Heart right ventricle (tissue), 16 donors: ENCODE results near the gene EGLN3. TPM values are rescaled to one million over a fixed set of nuclear protein-coding genes. Genes with fewer than 3 reads are reported as not detected.

Experiments used
- ATAC-seq, 8 donors: fragments of 200-7000 bp; cut with Tn5 transposase; one replicate each; pipeline ENCODE4 v1.9.1; 2020; ENCODE audit warnings: mild to moderate bottlenecking in 8 of 8, moderate library complexity in 8 of 8, moderate number of reproducible peaks in 1 of 8
- DNase-seq, 2 donors: peaks; one replicate each; pipeline ENCODE4 v3.0.0-alpha.2; 2020
- H3K27ac ChIP-seq, 10 donors: fragments of 200-600 bp; sonication (generic) in 2 of 10; one replicate each; pipeline versions ENCODE4 v1.5.0 to v1.8.0; 2020 to 2022; ENCODE audit warnings: mild to moderate bottlenecking in 3 of 10
- H3K27me3 ChIP-seq, 7 donors: fragments of 200-600 bp; one replicate each; pipeline ENCODE4 v1.8.0; 2021 to 2022; ENCODE audit warnings: mild to moderate bottlenecking in 2 of 7
- H3K36me3 ChIP-seq, 9 donors: fragments of 200-600 bp; sonication (generic) in 1 of 9; one replicate each; pipeline versions ENCODE4 v1.5.0 to v1.8.0; 2020 to 2022; ENCODE audit warnings: mild to moderate bottlenecking in 2 of 9
- H3K4me1 ChIP-seq, 9 donors: fragments of 200-600 bp; sonication (generic) in 1 of 9; one replicate each; pipeline versions ENCODE4 v1.5.0 to v1.8.0; 2020 to 2022; ENCODE audit warnings: mild to moderate bottlenecking in 4 of 9
- H3K4me3 ChIP-seq, 10 donors: fragments of 200-600 bp; sonication (generic) in 2 of 10; one replicate each; pipeline versions ENCODE4 v1.5.0 to v1.8.0; 2020 to 2022; ENCODE audit warnings: mild to moderate bottlenecking in 7 of 10, moderate library complexity in 2 of 10
- H3K9me3 ChIP-seq, 11 donors: fragments of 200-600 bp in 10 of 11; sonication (generic) in 2 of 11; one replicate each; pipeline versions ENCODE4 v1.5.0 to v1.8.0; 2013 to 2022; ENCODE audit warnings: mild to moderate bottlenecking in 2 of 11, control low read depth in 1 of 11, moderate library complexity in 1 of 11
- WGBS, 2 donors: extraction: QIAGEN DNeasy Blood & Tissue Kit; methylation state at CpG; one replicate each; pipeline ENCODE4 v1.1.7; 2013; ENCODE audit warnings: inconsistent platforms in 1 of 2; 5-methylcytosine and 5-hydroxymethylcytosine counted together
- intact Hi-C, 10 donors: fragments of 100-400 bp; cut with DNase I; formaldehyde crosslinking; loops; one replicate each; pipeline versions ENCODE4 v1.11.1 to v1.14.2; 2022
- polyA plus RNA-seq, 2 donors: library from polyadenylated mRNA; stranded (reverse); fragments of 200-250 nt; gene quantifications; one replicate each; pipeline ENCODE4 v1.2.3, GENCODE V29; 2013
- total RNA-seq, 10 donors: library from RNA; stranded (reverse); fragmentation: NEBNext Ultra II Directional in 3 of 10; extraction: Animal tissue kit (Norgen Biotek cat#: 25700) in 3 of 10; gene quantifications; one replicate each; pipeline versions ENCODE4 v1.2.1 to v1.2.4, GENCODE V29; 2021 to 2023
- TF ChIP-seq, protein P1 (sequence below), 9 donors: fragments of 200-600 bp; sonication (generic) in 2 of 9; IDR thresholded peaks; one replicate each; pipeline versions ENCODE4 v1.5.0 to v1.8.0; 2021 to 2022; ENCODE audit warnings: antibody characterized with exemption in 9 of 9, mild to moderate bottlenecking in 5 of 9, moderate library complexity in 1 of 9
- donor health status: Arrhythmogenic right ventricular cardiomyopathy.
- donor health status: ischemic (EF 13 %, LVEDD 7.1; RV severe dilation, severe dysfunction).
- donor health status: healthy with polysubstance abuse.
- donor health status: DM: no; HTN: yes; CAD: no.
- donor health status: DM: no; HTN: no; CAD: no.
- donor health status: ischemic (EF 25% LVEDD 6.9; RV normal size, moderate dysfunction).
- donor health status: ischemic (EF 25% LVEDD 5.7; RV mildly dilated, moderate dysfunction).
- donor health status: healthy.
- donor health status: DM: yes; HTN: yes; CAD: no.
- donor health status: Ischemic cardiomyopathy.
- donor health status: ischemic (EF 35%, LVEDD 5.7; RV mildly dilated, moderate dysfunction).
- donor health status: nonischemic (EF 11% LVEDD 7.7; RV severe dilation, severe dysfunction).
- donor health status: DM: yes; HTN: yes; CAD: no.
- donor health status: PGD.
- donor health status: ischemic (EF 29% LVEDD 5.4; RV normal size, mild dysfunction).
- donor health status: nonischemic (EF 23%, LVEDD 6.1; RV moderate dilation, normal function).

The EGLN3 gene
- total and polyA plus RNA-seq, 12 donors = 33.7 to 281 (median 169) TPM

DNA sequence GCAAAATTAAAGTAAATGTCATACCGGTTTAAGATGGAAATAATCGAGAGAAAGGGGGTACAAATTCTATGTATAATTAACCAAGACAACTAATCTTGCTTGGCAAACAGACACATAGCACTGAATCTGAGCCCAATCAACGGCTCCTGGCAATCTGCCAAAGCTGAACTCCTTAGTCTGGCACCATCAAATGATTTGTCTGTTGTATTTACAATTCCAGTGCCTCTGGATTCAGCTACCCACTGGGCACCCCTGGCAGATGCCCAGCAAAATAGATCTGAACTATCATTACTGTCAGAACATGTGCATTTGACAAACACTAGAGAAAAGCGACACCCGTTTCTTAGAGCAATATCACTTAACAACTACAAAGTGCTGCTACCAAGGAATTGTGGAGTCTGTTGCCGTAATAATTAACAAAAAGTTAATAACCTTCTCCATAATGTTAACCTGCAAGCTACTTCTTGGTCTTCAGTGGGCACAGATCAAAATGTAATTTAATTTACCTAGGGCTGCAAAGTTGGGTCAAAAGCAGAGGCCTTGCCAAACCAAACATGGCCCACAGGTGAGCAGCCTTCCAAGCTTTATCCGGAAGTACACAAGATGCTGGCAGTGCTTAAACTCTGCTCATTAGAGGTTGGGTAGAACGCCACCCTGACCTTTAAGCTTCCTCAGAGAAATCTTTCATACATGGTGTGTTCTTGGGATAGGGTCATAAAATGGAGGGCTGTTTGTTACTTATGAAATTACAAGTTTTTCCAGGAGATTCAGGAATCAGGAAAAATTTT, 7.6 kb downstream of the EGLN3 start:
- no peak for DNase-seq

DNA sequence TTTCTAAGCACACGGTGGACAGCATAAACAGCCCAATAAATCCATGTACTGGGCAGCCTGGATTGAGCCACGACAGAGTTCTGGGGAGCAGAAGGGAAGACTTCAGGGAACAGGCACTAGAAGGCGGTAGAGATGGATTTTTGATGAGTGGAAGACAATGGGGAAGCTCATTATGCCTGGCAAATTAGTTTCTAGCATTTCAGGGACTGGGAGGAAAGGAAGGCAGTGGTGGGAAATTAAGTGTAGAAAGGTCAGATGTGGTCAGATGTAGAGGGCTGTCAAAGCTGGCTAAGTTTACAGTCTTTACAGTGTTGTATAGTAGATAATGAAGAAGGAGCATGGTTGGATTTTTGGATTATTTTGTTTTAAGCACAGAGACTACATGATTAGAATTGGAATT, 9.2 kb downstream of the EGLN3 start:
- Histone ChIP-seq H3K27ac (peak overlapping the region in 5 of 10 donors; percentile 4 to 83 (median 77)), H3K4me3 (no peak overlapping the region), H3K9me3 (no peaks in the 10 kb centered on the region), H3K27me3 (no peaks in the 10 kb centered on the region), H3K4me1 (peaks cover 17 to 100% (median 86%) of the 10 kb centered on the region in 9 donors), H3K36me3 (no peaks in the 10 kb centered on the region)
- WGBS, 2 donors = 64 to 74% methylated on average over 3 of the region's 3 CpGs
- ATAC-seq = no peak
- DNase-seq = no peak
- intact Hi-C loops = loop anchor here in 5 of 10 donors (10.0 kb wide), 6 partner anchors 87 to 283 kb away; no protein-coding TSS in a partner anchor
- TF ChIP-seq, protein P1, sequence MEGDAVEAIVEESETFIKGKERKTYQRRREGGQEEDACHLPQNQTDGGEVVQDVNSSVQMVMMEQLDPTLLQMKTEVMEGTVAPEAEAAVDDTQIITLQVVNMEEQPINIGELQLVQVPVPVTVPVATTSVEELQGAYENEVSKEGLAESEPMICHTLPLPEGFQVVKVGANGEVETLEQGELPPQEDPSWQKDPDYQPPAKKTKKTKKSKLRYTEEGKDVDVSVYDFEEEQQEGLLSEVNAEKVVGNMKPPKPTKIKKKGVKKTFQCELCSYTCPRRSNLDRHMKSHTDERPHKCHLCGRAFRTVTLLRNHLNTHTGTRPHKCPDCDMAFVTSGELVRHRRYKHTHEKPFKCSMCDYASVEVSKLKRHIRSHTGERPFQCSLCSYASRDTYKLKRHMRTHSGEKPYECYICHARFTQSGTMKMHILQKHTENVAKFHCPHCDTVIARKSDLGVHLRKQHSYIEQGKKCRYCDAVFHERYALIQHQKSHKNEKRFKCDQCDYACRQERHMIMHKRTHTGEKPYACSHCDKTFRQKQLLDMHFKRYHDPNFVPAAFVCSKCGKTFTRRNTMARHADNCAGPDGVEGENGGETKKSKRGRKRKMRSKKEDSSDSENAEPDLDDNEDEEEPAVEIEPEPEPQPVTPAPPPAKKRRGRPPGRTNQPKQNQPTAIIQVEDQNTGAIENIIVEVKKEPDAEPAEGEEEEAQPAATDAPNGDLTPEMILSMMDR (IDR thresholded peaks at IDR 0.05) = no peak

More for the DNA sequence above, 7.6 kb downstream of the EGLN3 start:
- Histone ChIP-seq H3K9me3 (no peaks in the 10 kb centered on the region), H3K36me3 (no peaks in the 10 kb centered on the region), H3K4me1 (peaks cover 9 to 100% (median 81%) of the 10 kb centered on the region in 9 donors), H3K27ac (peak overlapping the region in 4 of 10 donors; percentile 15 to 83 (median 80)), H3K27me3 (peaks cover 0 to 1% (median 0%) of the 10 kb centered on the region in 7 donors), H3K4me3 (no peak overlapping the region)
- intact Hi-C loops = loop anchor here in 5 of 10 donors (10.0 kb wide), 6 partner anchors 88 to 282 kb away; no protein-coding TSS in a partner anchor
- ATAC-seq = no peak
- WGBS, 2 donors = 50 to 61% methylated on average over 8 of the region's 8 CpGs
- TF ChIP-seq, protein P1 (IDR thresholded peaks at IDR 0.05) = no peak

- Histone ChIP-seq H3K36me3 (no peaks in the 10 kb centered on the region), H3K4me1 (peaks cover 17 to 97% (median 76%) of the 10 kb centered on the region in 9 donors), H3K27me3 (no peaks in the 10 kb centered on the region), H3K9me3 (no peaks in the 10 kb centered on the region), H3K27ac (peak overlapping the region in 7 of 10 donors; percentile 77 to 85 (median 82)), H3K4me3 (no peak overlapping the region)
- TF ChIP-seq, protein P1 (IDR thresholded peaks at IDR 0.05) = no peak
- ATAC-seq (no peak), DNase-seq (no peak)
- WGBS, 2 donors = 27 to 30% methylated on average over 5 of the region's 5 CpGs
- intact Hi-C loops = loop anchor here in 5 of 10 donors (10.0 kb wide), 6 partner anchors 86 to 284 kb away; no protein-coding TSS in a partner anchor
Observed at GRCh38 chr14:33940561-33941011, 10.3 kb downstream of the EGLN3 start.

- DNase-seq = peak; percentile 81 to 86
- H3K4me1 ChIP-seq = peaks cover 17 to 96% (median 69%) of the 10 kb centered on the region in 9 donors
- H3K4me3 ChIP-seq = peak overlapping the region in 8 of 10 donors; percentile 0 to 41 (median 31)
- peak; percentile 84 to 97 (median 96) for ATAC-seq
- TF ChIP-seq, protein P1 (IDR thresholded peaks at IDR 0.05) = no peak
- intact Hi-C loops = loop anchor here in 4 of 10 donors (2.0 to 10.0 kb wide), 5 partner anchors 60 to 776 kb away; partner anchors contain the start of gene CFL2 (in 1 of the 4)
- H3K36me3 ChIP-seq = no peaks in the 10 kb centered on the region
- WGBS, 2 donors = 8 to 13% methylated on average over 20 of the region's 20 CpGs
- no peaks in the 10 kb centered on the region for H3K9me3 ChIP-seq
- H3K27me3 ChIP-seq = no peaks in the 10 kb centered on the region
- peak overlapping the region; percentile 48 to 85 (median 80) for H3K27ac ChIP-seq
Observed at GRCh38 chr14:33938131-33938949, 12.5 kb downstream of the EGLN3 start.
